HG03571 (cell line): ENCODE results near the gene CD99L2.

Experiments
- ATAC-seq: cut with Tn5 transposase; IDR thresholded peaks from one replicate; pipeline ENCODE4 v1.9.1; 2021; ENCODE audit not compliant: unreplicated experiment

Gene CD99L2

GRCh38 chrX:150766351-150767044 lies 132.0 kb downstream of the CD99L2 start:
- no peak for ATAC-seq

- ATAC-seq, result no peak
Measured at GRCh38 chrX:150765782-150766350, 132.6 kb downstream of the CD99L2 start.

GRCh38 chrX:150765237-150765636 lies 133.2 kb downstream of the CD99L2 start:
- no peak for ATAC-seq

- no peak for ATAC-seq
Measured at GRCh38 chrX:150763810-150764209, 134.7 kb downstream of the CD99L2 start.

GRCh38 chrX:150763303-150763797 lies 135.1 kb downstream of the CD99L2 start:
- ATAC-seq, result no peak

- ATAC-seq, result no peak
Measured at GRCh38 chrX:150762258-150763165, 136.0 kb downstream of the CD99L2 start.

- no peak for ATAC-seq
Measured at GRCh38 chrX:150761819-150762216, 136.7 kb downstream of the CD99L2 start.

- ATAC-seq, result no peak
Measured at GRCh38 chrX:150761176-150761818, 137.2 kb downstream of the CD99L2 start.

- ATAC-seq, result no peak
Measured at GRCh38 chrX:150759568-150760416, 138.7 kb downstream of the CD99L2 start.

GRCh38 chrX:150757371-150757770 lies 141.1 kb downstream of the CD99L2 start:
- no peak for ATAC-seq

- ATAC-seq, result no peak
Measured at GRCh38 chrX:150753968-150754367, 144.5 kb downstream of the CD99L2 start.

- ATAC-seq, result no peak
Measured at GRCh38 chrX:150753357-150753756, 145.1 kb downstream of the CD99L2 start.

GRCh38 chrX:150752124-150752523 lies 146.3 kb downstream of the CD99L2 start:
- ATAC-seq, result no peak

GRCh38 chrX:150736475-150736874 lies 162.0 kb downstream of the CD99L2 start:
- no peak for ATAC-seq

GRCh38 chrX:150731795-150732194 lies 166.7 kb downstream of the CD99L2 start:
- no peak for ATAC-seq

- ATAC-seq, result no peak
Measured at GRCh38 chrX:150730719-150731118, 167.7 kb downstream of the CD99L2 start.

GRCh38 chrX:150729956-150730355 lies 168.5 kb downstream of the CD99L2 start:
- ATAC-seq, result no peak

- ATAC-seq, result no peak
Measured at GRCh38 chrX:150719621-150720020, 178.8 kb downstream of the CD99L2 start.
